Measurements from ENCODE around the gene FEV. TPM values are rescaled to one million over a fixed set of nuclear protein-coding genes. Genes with fewer than 3 reads are reported as not detected.

The FEV gene
- total and polyA plus RNA-seq, 2 donors (not counting 3 experiments of a cell fraction or from before 2014, with no cell fraction given): not detected

- H3K27me3 ChIP-seq (ENCODE audit: control insufficient read depth in 2 of 2, insufficient read depth in 2 of 2, low read length in 2 of 2): peaks cover 0 to 7% of the 10 kb centered on the region in 2 experiments
- no peaks in the 10 kb centered on the region for H3K9me1 ChIP-seq (replicated peaks; ENCODE audit: control insufficient read depth, extremely low read depth, insufficient read depth, low read length)
- H4K20me1 ChIP-seq (replicated peaks; ENCODE audit: control insufficient read depth, extremely low read depth, insufficient read depth, low read length): no peaks in the 10 kb centered on the region
- no peaks in the 10 kb centered on the region for H3K79me2 ChIP-seq (ENCODE audit: control insufficient read depth, insufficient read depth, low read length)
- ChIA-PET CTCF (interaction anchor here (0.7 to 3.6 kb wide), 2 partner anchors 8 to 42 kb away, joined by 3 to 37 read pairs; no protein-coding TSS in a partner anchor), POLR2A (no interaction called here)
- H3K4me1 ChIP-seq (ENCODE audit: control insufficient read depth, extremely low read depth, insufficient read depth, low read length): no peaks in the 10 kb centered on the region
- no peak overlapping the region for H2AFZ ChIP-seq (ENCODE audit: low read depth, low read length)
- H3K27ac ChIP-seq (ENCODE audit: insufficient read depth, low read depth, low read length): no peak overlapping the region
- FAIRE-seq: no peak
- no peak overlapping the region for H3K4me3 ChIP-seq (replicated peaks in 1 of 3; ENCODE audit: insufficient read depth in 1 of 3, low read depth in 1 of 3, low read length in 3 of 3)
- no TSS peak for BruUV-seq (replicated peaks)
- no peaks in the 10 kb centered on the region for H3K36me3 ChIP-seq (ENCODE audit: control insufficient read depth in 2 of 2, extremely low read depth in 1 of 2, insufficient read depth in 2 of 2, low read length in 2 of 2)
- dilution Hi-C loops (cut with MboI; ENCODE audit: extremely low pct_ligation_motif_present, low sequenced_read_pairs) (no loop called here), intact Hi-C loops (cut with micrococcal nuclease) (no loop called here)
- TF ChIP-seq MYC (IDR thresholded peaks at IDR 0.05; ENCODE audit: low read depth, low read length) (no peak), FOS (IDR thresholded peaks at IDR 0.05; ENCODE audit: borderline replicate concordance, insufficient read depth, low read length) (no peak), EZH2 (IDR thresholded peaks at IDR 0.05; ENCODE audit: borderline replicate concordance, low read depth, low read length, severe bottlenecking) (no peak), GATA2 (IDR thresholded peaks at IDR 0.05; ENCODE audit: insufficient read depth, insufficient read length, low read depth, low read length) (no peak), MAX (IDR thresholded peaks at IDR 0.05; ENCODE audit: insufficient read depth, insufficient read length) (no peak), POLR2A (IDR thresholded peaks at IDR 0.05; ENCODE audit: low read depth, low read length) (no peak), JUN (IDR thresholded peaks at IDR 0.05; ENCODE audit: borderline replicate concordance, insufficient read depth, insufficient read length, low read depth) (no peak), CTCF (IDR thresholded peaks at IDR 0.05; ENCODE audit: extremely low read depth in 1 of 2, insufficient read depth in 1 of 2, low read depth in 1 of 2, low read length in 2 of 2) (no peak), POLR2AphosphoS5 (IDR thresholded peaks at IDR 0.05; ENCODE audit: insufficient read depth, low read depth, low read length) (no peak)
- H3K4me2 ChIP-seq (ENCODE audit: insufficient read depth, low read length): no peak overlapping the region
- no peak for DNase-seq (ENCODE audit: low read depth, low spot score)
- no peak overlapping the region for H3K9ac ChIP-seq (replicated peaks; ENCODE audit: extremely low read depth, insufficient read depth, low read length)
- no peaks in the 10 kb centered on the region for H3K9me3 ChIP-seq (replicated peaks; ENCODE audit: control insufficient read depth, insufficient read depth, low read length)
These were observed 37.1 kb upstream of the FEV start for GRCh38 chr2:219022041-219022440.
